Calu3 (cell line): ENCODE data around the gene SCN3B. TPM values are rescaled to one million over a fixed set of nuclear protein-coding genes. Genes with fewer than 3 reads are reported as not detected.

Experiments
- BruUV-seq: library from RNA; stranded (reverse); fragments of 400-500 nt; replicated peaks from 2 replicates; lab custom pipeline; 2021; lab: Mats Ljungman, UMichigan
- CTCF ChIA-PET: fragments of 300-600 bp; sonication (Branson Sonifier 250); formaldehyde crosslinking; loops from one replicate; lab custom pipeline; 2022; ENCODE audit warnings: antibody characterized with exemption; lab: Charles Lee
- DNase-seq: peaks from one replicate; pipeline ENCODE4 v3.0.0; 2022
- H3K27ac Mint-ChIP-seq: one replicate; pipeline ENCODE4 v1.8.0; 2022; ENCODE audit warnings: mixed read lengths; ENCODE audit not compliant: unreplicated experiment
- H3K27me3 Mint-ChIP-seq: one replicate; pipeline ENCODE4 v1.8.0; 2022; ENCODE audit warnings: mixed read lengths; ENCODE audit not compliant: unreplicated experiment
- H3K36me3 Mint-ChIP-seq: one replicate; pipeline ENCODE4 v1.8.0; 2022; ENCODE audit warnings: mild to moderate bottlenecking, moderate library complexity, mixed read lengths; ENCODE audit not compliant: insufficient read depth, unreplicated experiment
- H3K4me1 Mint-ChIP-seq: one replicate; pipeline ENCODE4 v1.8.0; 2022; ENCODE audit warnings: mild to moderate bottlenecking, low read depth, mixed read lengths; ENCODE audit not compliant: unreplicated experiment
- H3K4me3 Mint-ChIP-seq: one replicate; pipeline ENCODE4 v1.8.0; 2022; ENCODE audit warnings: mild to moderate bottlenecking, low read depth, moderate library complexity, mixed read lengths; ENCODE audit not compliant: unreplicated experiment
- H3K9me3 Mint-ChIP-seq: one replicate; pipeline ENCODE4 v1.8.0; 2022; ENCODE audit warnings: low read depth, mixed read lengths; ENCODE audit not compliant: unreplicated experiment
- CTCF ChIP-seq: fragments of 200-600 bp; IDR thresholded peaks from one replicate; pipeline ENCODE4 v1.8.0; 2022; ENCODE audit warnings: antibody characterized with exemption; ENCODE audit not compliant: unreplicated experiment
- intact Hi-C: fragments of 100-400 bp; cut with micrococcal nuclease; formaldehyde crosslinking; loops from one replicate; pipeline ENCODE4 v1.10.0; 2022; ENCODE audit not compliant: unreplicated experiment
- total RNA-seq: library from RNA; stranded (reverse); gene quantifications from 2 replicates; pipeline ENCODE4 v1.2.3, GENCODE V29; 2022

The SCN3B gene
- total RNA-seq, 1 experiment from 2014 or later = 0.45 TPM

DNA sequence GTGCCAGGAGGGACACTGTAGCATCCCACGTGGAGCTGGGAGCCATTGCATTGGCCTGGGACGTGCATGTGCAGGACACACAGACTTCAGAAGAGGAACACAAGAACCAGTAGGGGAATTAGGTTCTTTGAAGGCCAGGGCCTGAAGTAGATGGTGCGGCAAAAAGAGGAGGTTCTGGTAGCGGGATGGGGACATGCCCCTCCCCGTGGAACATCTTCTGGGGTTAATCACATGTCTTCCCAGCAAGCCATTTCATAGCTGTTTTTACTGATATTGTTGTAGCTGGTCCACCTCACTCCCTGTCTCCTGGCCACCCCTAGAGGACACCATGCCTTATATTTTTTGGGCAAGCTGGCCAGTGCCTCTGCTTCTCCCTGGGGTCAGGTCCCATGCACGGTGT lies 74.3 kb downstream of the SCN3B start:
- TF ChIP-seq CTCF = no peak
- Mint-ChIP-seq H3K27ac (no peak overlapping the region), H3K27me3 (peaks cover 59% of the 10 kb centered on the region), H3K36me3 (no peaks in the 10 kb centered on the region), H3K4me3 (no peak overlapping the region), H3K4me1 (peaks cover 23% of the 10 kb centered on the region), H3K9me3 (no peaks in the 10 kb centered on the region)
- CTCF ChIA-PET = interaction anchor here (0.7 to 1.9 kb wide), 5 partner anchors 9 to 127 kb away, joined by 3 to 18 read pairs (median 8); no protein-coding TSS in a partner anchor
- DNase-seq = no peak
- intact Hi-C loops = loop anchor here (1.0 to 10.0 kb wide), 2 partner anchors 65 to 127 kb away; no protein-coding TSS in a partner anchor
- no TSS peak for BruUV-seq

DNA sequence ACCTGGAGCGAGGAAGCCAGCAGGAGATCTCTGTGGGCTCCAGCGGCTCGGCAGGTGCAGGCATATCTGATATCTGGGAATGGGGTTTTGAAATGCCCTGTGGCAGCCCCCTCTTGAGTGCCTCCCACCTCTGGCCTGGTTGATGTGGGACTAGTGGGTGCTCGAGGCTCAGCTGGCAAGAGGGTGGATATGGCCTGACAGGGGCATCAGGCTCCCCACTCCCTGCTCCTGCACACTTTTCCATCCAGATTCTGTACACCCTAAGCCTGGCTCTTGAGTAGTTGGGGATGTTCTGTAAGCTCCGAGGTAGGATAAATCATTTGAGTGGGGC lies 75.0 kb downstream of the SCN3B start:
- no peak for TF ChIP-seq CTCF
- Mint-ChIP-seq H3K36me3 (no peaks in the 10 kb centered on the region), H3K9me3 (no peaks in the 10 kb centered on the region), H3K27ac (no peak overlapping the region), H3K27me3 (peaks cover 66% of the 10 kb centered on the region), H3K4me1 (peaks cover 19% of the 10 kb centered on the region), H3K4me3 (no peak overlapping the region)
- no TSS peak for BruUV-seq
- no peak for DNase-seq
- intact Hi-C loops = loop anchor here (5.0 kb wide), 1 partner anchor 67 kb away; no protein-coding TSS in a partner anchor
- CTCF ChIA-PET = no interaction called here

Other genes starting within 250 kb of the SCN3B start
- 5.9 and 8.2 TPM in 2 replicates for gene GRAMD1B, start 224.4 kb downstream of the SCN3B start, total RNA-seq
- gene ZNF202, start 87.0 kb upstream of the SCN3B start, total RNA-seq = 10.3 TPM in 2 replicates
- not detected in 2 replicates for gene OR6X1, start 99.9 kb upstream of the SCN3B start, total RNA-seq
- not detected in 2 replicates for gene OR6M1, start 151.7 kb upstream of the SCN3B start, total RNA-seq
- gene TMEM225, start 231.0 kb upstream of the SCN3B start, total RNA-seq = not detected in 2 replicates
- not detected in 2 replicates for gene OR8D4, start 247.5 kb upstream of the SCN3B start, total RNA-seq